ENCODE results near the gene ZDHHC14. TPM values are rescaled to one million over a fixed set of nuclear protein-coding genes. Genes with fewer than 3 reads are reported as not detected.
A peak's percentile ranks its signal among the peaks of the same experiment; 100 is the strongest.
"Not testable (repeated sequence)": the region's sequence is repeated elsewhere in the genome, so short reads cannot be mapped to it uniquely, and the experiment has no call there.

ZDHHC14 gene
- total RNA-seq, 1 donor from 2014 or later, result 5.5 TPM

- DNase-seq, result not testable (repeated sequence)
Observed at GRCh38 chr6:157691621-157692020, 310.6 kb downstream of the ZDHHC14 start.

- DNase-seq, result no peak
Observed at GRCh38 chr6:157693867-157694266, 312.9 kb downstream of the ZDHHC14 start.

DNA sequence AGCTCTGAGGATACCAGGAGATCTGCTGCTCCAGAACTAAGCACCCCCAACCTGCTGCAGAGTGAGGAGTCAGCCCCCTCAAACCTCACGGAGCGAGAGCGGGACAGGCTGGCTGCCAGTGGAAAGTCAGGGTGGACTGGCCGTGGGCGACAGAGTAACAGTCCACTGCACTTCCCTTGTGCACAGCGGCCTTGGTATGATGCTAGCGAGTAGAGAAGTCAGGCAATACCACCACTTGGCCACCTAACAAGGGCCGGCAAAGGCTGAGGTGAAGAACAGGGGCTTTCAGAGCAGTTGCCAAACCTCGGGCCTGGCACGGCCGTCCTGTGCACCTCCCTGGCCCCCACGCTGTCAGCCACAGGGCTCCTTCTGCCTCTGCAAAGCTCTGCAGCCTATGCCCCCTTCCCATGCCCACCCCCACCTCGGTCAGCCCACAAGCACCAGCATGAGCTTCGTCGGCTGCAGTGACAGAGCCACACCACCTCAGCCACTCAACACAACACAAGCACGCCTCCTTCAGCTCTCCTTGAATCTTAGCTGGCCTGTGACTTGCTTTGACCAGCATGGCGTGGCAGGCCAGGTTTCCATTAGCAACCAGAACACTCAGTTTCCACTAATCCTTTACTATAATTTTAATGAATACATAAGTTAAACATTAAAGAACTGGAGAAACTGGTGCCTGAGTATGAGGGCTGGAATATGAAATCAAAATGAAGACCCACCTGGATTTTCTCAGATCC lies 314.5 kb downstream of the ZDHHC14 start:
- no peak for DNase-seq

- no peak for DNase-seq
Observed at GRCh38 chr6:157699777-157700636, 319.0 kb downstream of the ZDHHC14 start.

DNA sequence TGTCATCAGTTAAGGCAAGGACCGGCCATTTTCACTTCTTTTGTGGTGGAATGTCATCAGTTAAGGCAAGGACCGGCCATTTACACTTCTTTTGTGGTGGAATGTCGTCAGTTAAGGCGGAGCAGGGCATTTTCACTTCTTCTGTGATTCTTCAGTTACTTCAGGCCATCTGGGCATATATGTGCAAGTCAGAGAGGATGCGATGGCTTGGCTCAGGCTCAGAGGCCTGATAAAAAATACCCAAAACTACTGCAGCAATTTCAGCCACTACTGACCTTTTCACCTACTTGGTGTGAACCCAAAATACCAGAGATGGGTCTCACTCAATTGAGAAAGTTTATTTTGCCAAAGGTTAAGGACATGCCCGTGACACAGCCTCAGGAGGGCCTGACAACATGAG lies 325.4 kb downstream of the ZDHHC14 start:
- not testable (repeated sequence) for DNase-seq

GRCh38 chr6:157706883-157707282 lies 325.9 kb downstream of the ZDHHC14 start:
- DNase-seq, result no peak

DNA sequence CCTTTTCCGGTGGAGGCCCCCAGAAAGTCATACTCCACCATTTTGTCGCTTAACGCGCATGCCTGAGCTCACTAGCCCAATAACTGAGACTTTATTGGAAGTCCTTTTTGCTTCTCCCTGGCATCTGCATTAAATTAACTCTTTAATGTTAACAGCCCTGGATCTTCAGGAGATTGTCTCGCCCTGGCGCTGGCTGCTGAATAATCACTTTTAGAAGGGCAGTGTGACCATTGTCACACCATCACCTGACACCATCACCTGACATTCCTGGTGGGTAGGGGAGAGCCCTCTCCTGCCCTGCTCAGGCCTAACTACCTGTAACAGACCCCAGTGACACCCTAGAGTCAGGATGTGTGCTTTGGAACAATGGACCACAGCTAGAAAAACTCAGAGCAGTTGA lies 326.6 kb downstream of the ZDHHC14 start:
- no peak for DNase-seq

DNA sequence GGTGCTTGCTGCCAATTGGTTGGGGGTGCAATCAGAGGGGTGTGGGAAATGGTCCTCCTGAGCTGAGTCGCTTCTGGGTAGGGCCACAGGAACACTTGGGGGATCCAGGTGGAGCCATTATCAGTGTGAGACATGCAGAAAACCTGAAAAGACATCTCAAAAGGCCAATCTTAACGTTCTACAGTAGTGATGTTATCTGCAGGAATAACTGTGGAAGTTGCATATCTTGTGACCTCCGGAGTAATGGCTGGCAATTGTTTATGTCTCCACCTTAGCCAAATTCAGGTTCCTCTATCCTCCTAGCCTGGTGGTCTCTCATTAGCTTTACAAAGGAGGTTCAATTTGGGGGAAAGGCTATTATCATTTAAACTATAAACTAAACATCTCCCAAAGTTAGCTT lies 327.2 kb downstream of the ZDHHC14 start:
- DNase-seq, result no peak

GRCh38 chr6:157708933-157709332 lies 327.9 kb downstream of the ZDHHC14 start:
- DNase-seq, result no peak

DNA sequence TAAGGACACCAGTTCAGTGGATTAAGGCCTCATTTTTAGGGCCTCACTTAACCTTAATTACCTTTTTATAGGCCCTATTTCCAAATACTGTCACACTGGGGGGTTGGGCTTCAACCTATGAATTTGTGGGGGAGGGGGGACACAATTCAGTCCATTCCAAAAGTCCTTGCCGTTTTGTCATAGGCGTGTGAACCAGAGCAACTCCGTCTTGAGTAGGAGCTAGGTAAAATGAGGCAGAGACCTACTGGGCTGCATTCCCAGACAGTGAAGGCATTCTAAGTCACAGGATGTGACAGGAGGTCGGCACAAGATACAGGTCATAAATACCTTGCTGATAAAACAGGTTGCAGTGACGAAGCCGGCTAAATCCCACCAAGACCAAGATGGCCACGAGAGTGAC lies 328.6 kb downstream of the ZDHHC14 start:
- DNase-seq, result no peak

- DNase-seq, result no peak
Observed at GRCh38 chr6:157710604-157711003, 329.6 kb downstream of the ZDHHC14 start.

GRCh38 chr6:157711060-157711459 lies 330.1 kb downstream of the ZDHHC14 start:
- DNase-seq, result no peak

- DNase-seq, result no peak
Observed at GRCh38 chr6:157712585-157713295, 331.8 kb downstream of the ZDHHC14 start.

GRCh38 chr6:157713451-157714152 lies 332.6 kb downstream of the ZDHHC14 start:
- DNase-seq, result no peak

DNA sequence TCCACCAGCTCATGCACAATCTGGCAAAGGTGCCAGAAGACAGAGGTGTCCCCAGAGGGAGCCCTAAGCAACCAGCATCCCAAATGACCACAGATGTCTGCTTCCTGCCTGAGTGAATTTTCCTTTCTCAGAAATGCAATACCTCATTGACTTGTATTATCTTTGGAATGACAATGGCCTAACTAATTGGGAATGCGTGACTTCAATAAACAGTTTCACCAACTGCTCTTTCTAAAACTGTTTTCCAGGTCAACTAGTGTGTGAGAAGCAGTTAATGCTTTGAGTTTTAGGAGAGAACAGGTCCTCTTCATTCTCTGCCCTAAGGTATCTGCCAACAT lies 333.1 kb downstream of the ZDHHC14 start:
- no peak for DNase-seq

GRCh38 chr6:157715728-157716164 lies 334.8 kb downstream of the ZDHHC14 start:
- DNase-seq, result peak; percentile 83

DNA sequence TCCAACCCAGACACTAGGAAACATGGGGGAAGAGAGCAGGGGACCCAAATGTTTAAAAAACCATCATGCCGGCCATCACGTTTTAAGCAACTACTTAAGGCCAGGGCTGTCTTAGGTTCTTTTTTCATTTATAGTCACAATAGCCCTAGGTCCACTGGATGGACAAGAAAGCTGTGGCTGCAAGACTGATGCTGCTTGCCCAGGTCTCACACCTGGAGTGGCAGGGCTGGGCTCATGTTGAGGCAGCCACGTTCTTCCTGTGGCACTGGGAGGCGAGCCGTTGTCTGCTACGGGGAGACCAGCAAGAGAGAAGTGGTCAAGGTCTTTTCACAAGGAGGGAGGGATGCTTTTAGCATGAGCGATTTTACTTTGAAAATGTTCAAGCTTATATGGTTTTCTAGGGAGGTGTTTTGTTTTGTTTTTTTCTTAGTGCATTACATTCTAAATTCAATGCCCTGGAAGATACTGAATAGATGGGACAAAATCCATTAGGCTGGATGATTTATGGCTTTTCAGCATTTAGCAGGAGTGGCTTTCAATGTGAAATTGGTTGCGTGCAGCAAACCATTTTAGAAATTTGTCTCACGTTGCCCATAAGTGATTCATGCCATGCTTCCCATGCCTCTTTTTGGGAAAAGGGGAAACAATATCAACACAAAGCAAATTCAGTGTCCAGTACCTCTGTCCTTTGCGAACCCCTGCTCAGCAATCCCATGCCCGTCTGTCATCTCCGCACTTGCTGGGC lies 335.4 kb downstream of the ZDHHC14 start:
- no peak for DNase-seq

GRCh38 chr6:157717340-157717748 lies 336.4 kb downstream of the ZDHHC14 start:
- no peak for DNase-seq

GRCh38 chr6:157718503-157719187 lies 337.7 kb downstream of the ZDHHC14 start:
- DNase-seq, result no peak

DNA sequence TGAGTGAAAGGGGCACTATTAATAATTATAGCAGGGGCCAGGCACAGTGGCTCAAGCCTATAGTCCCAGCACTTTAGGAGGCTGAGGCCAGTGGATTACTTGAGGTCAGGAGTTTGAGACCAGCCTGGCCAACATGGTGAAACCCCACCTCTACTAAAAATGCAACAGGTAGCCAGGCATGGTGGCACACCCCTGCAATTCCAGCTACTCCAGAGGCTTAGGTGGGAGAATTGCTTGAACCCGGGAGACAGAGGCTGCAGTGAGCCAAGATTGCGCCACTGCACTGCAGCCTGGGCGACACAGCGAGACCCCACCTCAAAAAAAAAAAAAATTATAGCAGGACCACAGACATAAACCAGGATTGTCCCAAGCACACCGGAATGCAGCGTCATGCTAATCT lies 340.0 kb downstream of the ZDHHC14 start:
- DNase-seq, result not testable (repeated sequence)

- no peak for DNase-seq
Observed at GRCh38 chr6:157721426-157721825, 340.4 kb downstream of the ZDHHC14 start.
